ENCODE data around the gene LAMC1.
"Not testable (repeated sequence)": the region's sequence is repeated elsewhere in the genome, so short reads cannot be mapped to it uniquely, and the experiment has no call there.

The LAMC1 gene

GRCh38 chr1:183149273-183149672 is 126.1 kb downstream of the LAMC1 start:
- Mint-ChIP-seq H3K9me3 (peaks cover 4% of the 10 kb centered on the region), H3K4me1 (no peaks in the 10 kb centered on the region), H3K4me3 (no peak overlapping the region), H3K36me3 (no peaks in the 10 kb centered on the region), H3K27ac (no peak overlapping the region)
- DNase-seq (ENCODE audit: low spot score in 2 of 2), result no peak
- no peak for ATAC-seq

DNA sequence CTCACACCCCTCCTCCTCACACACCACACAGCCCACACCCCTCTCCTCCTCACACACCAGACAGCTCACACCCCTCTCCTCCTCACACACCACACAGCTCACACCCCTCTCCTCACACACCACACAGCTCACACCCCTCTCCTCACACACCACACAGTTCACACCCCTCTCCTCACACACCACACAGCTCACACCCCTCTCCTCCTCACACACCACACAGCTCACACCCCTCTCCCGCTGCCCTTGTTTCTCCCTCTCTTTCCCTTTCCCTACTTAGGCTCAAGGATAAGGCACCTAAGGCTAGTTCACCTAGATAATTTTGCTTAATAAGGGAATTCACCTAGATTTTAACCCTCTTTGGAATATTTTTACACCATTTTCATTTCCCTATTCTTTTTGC is 126.8 kb downstream of the LAMC1 start:
- H3K36me3 Mint-ChIP-seq; DNase-seq (ENCODE audit: low spot score in 2 of 2); H3K4me1 Mint-ChIP-seq; H3K4me3 Mint-ChIP-seq; H3K27ac Mint-ChIP-seq; H3K9me3 Mint-ChIP-seq; ATAC-seq: not testable (repeated sequence)

- Mint-ChIP-seq H3K9me3 (peaks cover 4% of the 10 kb centered on the region), H3K4me3 (no peak overlapping the region)
These were observed 127.2 kb downstream of the LAMC1 start for GRCh38 chr1:183150445-183150844.

GRCh38 chr1:183152180-183152579 is 129.0 kb downstream of the LAMC1 start:
- peaks cover 4% of the 10 kb centered on the region for H3K9me3 Mint-ChIP-seq
- no peak overlapping the region for H3K4me3 Mint-ChIP-seq
- no peaks in the 10 kb centered on the region for H3K4me1 Mint-ChIP-seq

More at GRCh38 chr1:183150445-183150844, 127.2 kb downstream of the LAMC1 start:
- ATAC-seq (no peak), DNase-seq (ENCODE audit: low spot score in 2 of 2) (no peak)
- Mint-ChIP-seq H3K4me1 (no peaks in the 10 kb centered on the region), H3K27ac (no peak overlapping the region), H3K36me3 (no peaks in the 10 kb centered on the region)

DNA sequence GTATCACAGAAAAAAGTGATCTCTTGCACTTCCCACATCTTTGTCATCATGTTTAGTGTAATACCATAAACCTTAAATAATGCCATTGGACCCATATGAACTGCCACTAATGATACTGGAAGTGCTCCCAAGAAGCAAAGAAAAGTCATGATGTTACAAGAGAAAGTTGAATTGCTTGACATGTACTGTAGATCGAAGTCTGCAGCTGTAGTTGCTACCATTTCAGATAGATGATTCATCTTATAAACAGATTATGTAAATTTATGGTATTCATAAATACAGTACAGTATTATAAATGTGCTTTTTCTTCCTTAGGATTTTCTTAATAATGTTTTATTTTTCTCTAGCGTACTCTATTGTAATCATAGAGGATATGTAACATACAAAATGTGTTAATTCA is 132.7 kb downstream of the LAMC1 start:
- H3K9me3 Mint-ChIP-seq, result no peaks in the 10 kb centered on the region
- H3K36me3 Mint-ChIP-seq, result no peaks in the 10 kb centered on the region
- H3K4me1 Mint-ChIP-seq, result no peaks in the 10 kb centered on the region
- no peak for ATAC-seq
- H3K4me3 Mint-ChIP-seq, result no peak overlapping the region
- no peak overlapping the region for H3K27ac Mint-ChIP-seq
- DNase-seq (ENCODE audit: low spot score in 2 of 2), result no peak

More at GRCh38 chr1:183152180-183152579, 129.0 kb downstream of the LAMC1 start:
- no peak overlapping the region for H3K27ac Mint-ChIP-seq
- ATAC-seq, result no peak
- no peak for DNase-seq (ENCODE audit: low spot score in 2 of 2)
- no peaks in the 10 kb centered on the region for H3K36me3 Mint-ChIP-seq

DNA sequence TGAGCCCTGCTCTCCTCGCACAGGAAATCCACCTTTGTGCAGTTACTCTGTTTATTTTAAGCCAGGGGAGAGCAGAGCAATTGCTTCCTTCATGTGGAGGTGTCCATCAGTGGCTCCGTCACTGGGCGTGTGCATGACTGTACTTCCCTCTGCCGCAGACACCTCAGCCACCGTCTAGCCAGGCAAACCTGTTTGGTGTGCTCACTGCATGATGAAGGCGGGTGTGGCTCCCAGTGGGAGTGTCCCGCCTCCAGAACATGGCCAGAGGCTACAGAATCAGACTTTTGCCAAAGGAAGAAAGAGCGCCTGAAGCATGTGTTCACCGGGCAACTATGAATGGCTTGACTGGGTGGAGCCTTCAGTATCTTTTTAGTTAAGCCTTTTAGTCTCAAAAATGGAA is 136.7 kb downstream of the LAMC1 start:
- ATAC-seq (no peak), DNase-seq (ENCODE audit: low spot score in 2 of 2) (no peak)
- Mint-ChIP-seq H3K4me1 (no peaks in the 10 kb centered on the region), H3K27ac (no peak overlapping the region), H3K36me3 (no peaks in the 10 kb centered on the region), H3K9me3 (no peaks in the 10 kb centered on the region), H3K4me3 (no peak overlapping the region)

DNA sequence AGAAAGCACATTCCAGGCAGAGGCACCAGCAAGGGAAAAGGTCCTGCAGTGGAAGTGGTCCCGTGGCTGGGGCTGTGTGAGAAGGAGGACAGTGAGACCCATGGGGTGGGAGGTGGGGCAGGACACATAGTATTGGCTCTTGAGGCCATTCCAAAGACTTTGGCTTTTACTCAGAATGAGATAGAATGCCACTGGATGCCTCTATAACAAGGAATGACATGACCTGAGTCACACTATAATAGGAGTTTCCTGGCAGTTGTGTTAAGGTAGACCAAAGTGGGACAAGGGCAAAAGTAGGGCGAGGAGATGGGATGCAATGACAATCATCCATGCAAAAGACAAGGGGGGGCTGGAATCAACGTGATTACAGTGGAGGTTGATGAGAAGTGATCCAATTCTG is 138.2 kb downstream of the LAMC1 start:
- Mint-ChIP-seq H3K4me1 (no peaks in the 10 kb centered on the region), H3K9me3 (no peaks in the 10 kb centered on the region), H3K4me3 (no peak overlapping the region), H3K27ac (no peak overlapping the region), H3K36me3 (no peaks in the 10 kb centered on the region)
- DNase-seq (ENCODE audit: low spot score in 2 of 2) (no peak), ATAC-seq (no peak)

DNA sequence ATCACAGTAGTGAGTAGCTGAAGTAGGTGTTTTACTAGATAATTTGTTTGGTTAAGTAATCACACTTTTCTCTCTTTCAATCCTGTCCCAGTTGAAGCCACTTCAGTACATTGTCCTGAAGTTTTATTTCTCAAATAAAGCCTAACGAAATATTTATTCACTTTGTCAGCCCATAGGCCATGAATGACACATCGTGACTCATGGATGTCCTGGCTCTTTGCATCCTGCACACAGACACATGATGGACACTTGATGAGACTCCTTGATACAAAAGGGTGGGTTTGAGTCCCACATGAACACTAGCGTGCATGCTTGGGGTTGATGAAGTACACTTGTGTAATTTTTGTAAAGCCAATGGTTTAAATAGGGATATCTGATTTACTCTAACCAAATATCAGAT is 140.1 kb downstream of the LAMC1 start:
- DNase-seq (ENCODE audit: low spot score in 2 of 2) (no peak), ATAC-seq (no peak)
- no peaks in the 10 kb centered on the region for H3K4me1 Mint-ChIP-seq
- H3K9me3 Mint-ChIP-seq, result no peaks in the 10 kb centered on the region
- H3K27ac Mint-ChIP-seq, result no peak overlapping the region
- H3K4me3 Mint-ChIP-seq, result no peak overlapping the region
- no peaks in the 10 kb centered on the region for H3K36me3 Mint-ChIP-seq

DNA sequence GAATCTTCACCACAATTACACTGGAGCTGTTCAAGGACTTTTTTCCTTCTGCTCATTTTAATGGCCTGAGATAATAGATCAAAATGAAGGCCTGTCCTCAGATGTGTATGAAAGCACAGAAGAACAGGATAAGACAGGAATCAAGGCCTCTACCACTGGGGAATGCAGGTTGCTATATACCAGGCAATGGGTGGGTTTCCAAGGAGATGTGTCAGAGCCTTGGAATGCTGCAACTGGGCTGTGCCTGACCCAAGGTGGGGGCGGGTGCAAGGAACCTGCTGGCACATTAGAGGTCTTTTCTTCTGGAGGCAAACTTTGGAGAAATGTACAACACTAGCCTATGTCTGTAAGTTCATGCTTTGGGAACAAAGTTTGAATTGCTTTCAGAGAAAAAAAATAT is 141.1 kb downstream of the LAMC1 start:
- ATAC-seq, result no peak
- Mint-ChIP-seq H3K4me1 (no peaks in the 10 kb centered on the region), H3K27ac (no peak overlapping the region), H3K9me3 (no peaks in the 10 kb centered on the region), H3K4me3 (no peak overlapping the region), H3K36me3 (no peaks in the 10 kb centered on the region)
- no peak for DNase-seq (ENCODE audit: low spot score in 2 of 2)

GRCh38 chr1:183164963-183165362 is 141.7 kb downstream of the LAMC1 start:
- no peaks in the 10 kb centered on the region for H3K36me3 Mint-ChIP-seq
- no peaks in the 10 kb centered on the region for H3K9me3 Mint-ChIP-seq
- no peak overlapping the region for H3K4me3 Mint-ChIP-seq

DNA sequence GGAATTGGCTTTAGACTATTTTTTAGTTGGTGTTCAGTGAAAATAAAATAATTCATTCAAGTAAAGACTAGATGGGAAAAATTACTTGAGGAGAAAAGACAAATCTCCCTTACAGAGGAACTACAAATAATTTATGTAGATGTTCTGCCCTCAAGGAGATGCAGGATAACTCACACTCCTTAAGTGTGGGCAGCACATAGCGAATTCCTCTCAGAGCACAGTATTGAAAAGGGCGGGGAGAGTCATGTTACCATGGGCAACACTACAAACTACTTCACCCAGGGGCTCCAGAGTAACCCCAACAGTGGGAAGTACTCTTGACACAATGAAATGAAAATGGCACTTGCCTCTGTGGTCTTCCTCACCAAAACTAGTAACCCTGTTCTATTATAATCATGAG is 142.2 kb downstream of the LAMC1 start:
- ATAC-seq (no peak), DNase-seq (ENCODE audit: low spot score in 2 of 2) (no peak)
- Mint-ChIP-seq H3K9me3 (no peaks in the 10 kb centered on the region), H3K4me1 (no peaks in the 10 kb centered on the region), H3K4me3 (no peak overlapping the region), H3K36me3 (no peaks in the 10 kb centered on the region), H3K27ac (no peak overlapping the region)

More at GRCh38 chr1:183164963-183165362, 141.7 kb downstream of the LAMC1 start:
- DNase-seq (ENCODE audit: low spot score in 2 of 2) (no peak), ATAC-seq (no peak)
- H3K27ac Mint-ChIP-seq, result no peak overlapping the region
- H3K4me1 Mint-ChIP-seq, result no peaks in the 10 kb centered on the region

DNA sequence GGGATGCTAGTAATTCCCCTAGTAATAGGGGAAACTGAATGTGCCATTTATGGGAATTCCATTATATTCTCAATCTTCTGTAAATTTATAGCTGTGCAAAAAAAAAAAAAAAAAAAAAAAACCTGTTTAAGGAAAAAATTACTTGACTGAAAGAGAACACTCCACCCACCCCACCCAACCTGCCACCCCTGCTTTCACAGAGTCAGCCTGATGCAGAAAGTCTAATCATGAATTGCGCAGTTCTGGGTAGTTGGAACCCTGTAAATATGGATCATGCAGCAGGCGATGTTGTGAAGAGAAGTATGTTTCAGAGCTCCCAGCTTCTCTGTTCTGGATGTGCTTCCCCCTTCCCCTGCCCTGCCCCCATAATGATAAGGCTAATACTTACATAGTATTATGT is 143.2 kb downstream of the LAMC1 start:
- no peaks in the 10 kb centered on the region for H3K9me3 Mint-ChIP-seq
- no peaks in the 10 kb centered on the region for H3K36me3 Mint-ChIP-seq
- H3K4me1 Mint-ChIP-seq, result no peaks in the 10 kb centered on the region
- no peak overlapping the region for H3K4me3 Mint-ChIP-seq
- no peak for DNase-seq (ENCODE audit: low spot score in 2 of 2)
- ATAC-seq, result no peak
- no peak overlapping the region for H3K27ac Mint-ChIP-seq

DNA sequence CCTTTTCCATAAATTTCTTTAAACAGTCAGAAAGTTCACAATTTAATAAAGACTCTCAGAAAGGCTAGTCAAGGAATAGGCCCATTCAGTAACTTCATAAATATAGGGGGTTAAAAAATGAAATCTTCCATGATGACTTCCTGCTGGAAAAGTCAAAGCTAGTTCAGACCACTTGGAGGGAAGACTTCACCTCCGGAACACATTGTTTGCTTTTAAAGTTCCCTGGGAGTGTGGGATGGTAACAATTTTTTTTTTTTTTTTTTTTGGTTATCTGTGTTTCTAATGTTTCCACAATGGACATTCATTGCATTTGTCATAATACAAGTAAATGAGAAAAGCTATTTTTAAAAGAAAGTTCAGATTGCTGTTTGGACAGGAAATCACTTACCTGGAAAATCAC is 144.5 kb downstream of the LAMC1 start:
- no peaks in the 10 kb centered on the region for H3K36me3 Mint-ChIP-seq
- DNase-seq (ENCODE audit: low spot score in 2 of 2) (no peak), ATAC-seq (no peak)
- no peaks in the 10 kb centered on the region for H3K9me3 Mint-ChIP-seq
- H3K4me3 Mint-ChIP-seq, result no peak overlapping the region
- H3K27ac Mint-ChIP-seq, result no peak overlapping the region
- no peaks in the 10 kb centered on the region for H3K4me1 Mint-ChIP-seq

DNA sequence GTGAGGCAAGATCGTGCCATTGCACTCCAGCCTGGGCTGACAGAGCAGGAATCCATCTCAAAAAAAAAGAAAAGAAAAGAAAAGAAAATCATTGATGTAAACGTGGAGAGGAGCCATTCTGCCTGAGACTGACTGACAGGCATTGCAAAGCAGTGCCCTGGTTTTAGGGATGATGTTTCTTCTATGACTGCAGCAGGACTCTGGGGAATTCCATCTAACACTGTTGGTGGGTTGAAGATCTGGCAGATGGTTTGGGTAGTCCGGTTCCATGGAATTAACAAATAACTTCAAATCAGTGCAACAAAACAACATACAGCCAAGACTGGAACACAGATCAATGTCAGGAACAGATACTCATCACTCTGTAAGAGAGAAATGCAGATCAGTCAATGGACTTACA is 145.1 kb downstream of the LAMC1 start:
- Mint-ChIP-seq H3K4me1 (no peaks in the 10 kb centered on the region), H3K9me3 (no peaks in the 10 kb centered on the region), H3K36me3 (no peaks in the 10 kb centered on the region), H3K4me3 (no peak overlapping the region), H3K27ac (no peak overlapping the region)
- ATAC-seq, result no peak
- DNase-seq (ENCODE audit: low spot score in 2 of 2), result no peak

- ATAC-seq (no peak), DNase-seq (ENCODE audit: low spot score in 2 of 2) (no peak)
- no peak overlapping the region for H3K4me3 Mint-ChIP-seq
- H3K36me3 Mint-ChIP-seq, result no peaks in the 10 kb centered on the region
- no peak overlapping the region for H3K27ac Mint-ChIP-seq
- peaks cover 2% of the 10 kb centered on the region for H3K9me3 Mint-ChIP-seq
- no peaks in the 10 kb centered on the region for H3K4me1 Mint-ChIP-seq
These were observed 150.6 kb downstream of the LAMC1 start for GRCh38 chr1:183173828-183174227.

- no peaks in the 10 kb centered on the region for H3K36me3 Mint-ChIP-seq
- no peak for DNase-seq (ENCODE audit: low spot score in 2 of 2)
- peaks cover 2% of the 10 kb centered on the region for H3K9me3 Mint-ChIP-seq
- H3K4me1 Mint-ChIP-seq, result no peaks in the 10 kb centered on the region
- ATAC-seq, result no peak
- no peak overlapping the region for H3K27ac Mint-ChIP-seq
- H3K4me3 Mint-ChIP-seq, result no peak overlapping the region
These were observed 152.4 kb downstream of the LAMC1 start for GRCh38 chr1:183175631-183176030.

- no peak for ATAC-seq
- DNase-seq (ENCODE audit: low spot score in 2 of 2), result no peak
- no peak overlapping the region for H3K27ac Mint-ChIP-seq
- no peaks in the 10 kb centered on the region for H3K4me1 Mint-ChIP-seq
- no peaks in the 10 kb centered on the region for H3K36me3 Mint-ChIP-seq
- H3K4me3 Mint-ChIP-seq, result no peak overlapping the region
- H3K9me3 Mint-ChIP-seq, result peaks cover 2% of the 10 kb centered on the region
These were observed 155.3 kb downstream of the LAMC1 start for GRCh38 chr1:183178545-183178944.

Measured in stimulated activated effector memory CD8-positive, alpha-beta T cell treated with anti-CD3 and anti-CD28 coated beads, Interleukin-12 subunit alpha, Interleukin-12 subunit beta, amount 100 ng/mL, for 72 hours (primary cell).